Daoy (cell line): ENCODE results near the gene EXOC3. TPM values are rescaled to one million over a fixed set of nuclear protein-coding genes. Genes with fewer than 3 reads are reported as not detected.
"Not testable (repeated sequence)": the region's sequence is repeated elsewhere in the genome, so short reads cannot be mapped to it uniquely, and the experiment has no call there.

Experiments
- DNase-seq: peaks from one replicate; pipeline ENCODE4 v3.0.0-alpha.2; 2015; ENCODE audit warnings: low read depth
- total RNA-seq: library from RNA; depleted of rRNA; stranded (reverse); fragments of >200 nt; shearing (Covaris generic); gene quantifications from 2 replicates; pipeline ENCODE4 v1.2.3, GENCODE V29; 2014

EXOC3 gene
- total RNA-seq, 1 experiment from 2014 or later = 35.7 TPM

DNA sequence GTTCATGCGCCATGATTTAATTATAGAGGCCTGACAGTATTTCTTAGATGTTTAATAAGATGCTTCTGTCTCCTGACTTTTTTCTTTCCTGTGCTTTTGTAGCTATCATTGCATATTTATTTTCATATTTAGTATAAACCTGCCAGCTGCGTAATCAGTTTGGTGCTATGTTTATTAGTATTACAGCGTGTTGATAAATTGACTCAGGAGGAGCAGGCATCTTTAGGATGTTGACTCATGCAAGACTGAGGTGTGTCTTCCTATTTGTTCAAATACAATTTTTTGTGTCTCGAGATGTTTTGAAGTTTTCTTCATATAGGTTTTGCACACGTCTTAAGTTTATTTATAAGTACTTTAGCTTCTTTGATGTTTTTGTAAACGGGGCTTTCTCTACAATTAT, 35.9 kb upstream of the EXOC3 start:
- no peak for DNase-seq

DNA sequence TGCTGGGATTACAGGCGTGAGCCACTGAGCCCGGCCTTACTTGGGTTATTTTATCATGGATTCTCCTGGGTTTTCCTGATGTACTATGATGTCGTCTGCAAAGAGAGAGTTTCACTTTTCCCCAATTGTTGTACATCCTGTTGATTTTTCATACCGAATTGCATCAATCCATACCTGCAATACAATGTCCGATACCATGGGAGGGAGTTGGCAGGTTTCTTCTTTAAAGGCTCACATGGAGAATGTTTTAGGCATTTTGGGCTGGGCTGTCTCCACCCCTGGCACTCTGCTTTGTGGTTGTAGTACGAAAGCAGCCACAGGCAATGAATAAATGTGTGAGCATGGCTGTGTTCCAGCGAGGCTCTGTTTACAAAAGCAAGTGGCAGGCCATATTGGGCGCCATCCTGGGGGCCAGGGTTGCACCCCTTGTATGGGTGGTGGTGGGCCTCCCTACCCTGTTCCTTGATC, 35.1 kb upstream of the EXOC3 start:
- DNase-seq = no peak

DNA sequence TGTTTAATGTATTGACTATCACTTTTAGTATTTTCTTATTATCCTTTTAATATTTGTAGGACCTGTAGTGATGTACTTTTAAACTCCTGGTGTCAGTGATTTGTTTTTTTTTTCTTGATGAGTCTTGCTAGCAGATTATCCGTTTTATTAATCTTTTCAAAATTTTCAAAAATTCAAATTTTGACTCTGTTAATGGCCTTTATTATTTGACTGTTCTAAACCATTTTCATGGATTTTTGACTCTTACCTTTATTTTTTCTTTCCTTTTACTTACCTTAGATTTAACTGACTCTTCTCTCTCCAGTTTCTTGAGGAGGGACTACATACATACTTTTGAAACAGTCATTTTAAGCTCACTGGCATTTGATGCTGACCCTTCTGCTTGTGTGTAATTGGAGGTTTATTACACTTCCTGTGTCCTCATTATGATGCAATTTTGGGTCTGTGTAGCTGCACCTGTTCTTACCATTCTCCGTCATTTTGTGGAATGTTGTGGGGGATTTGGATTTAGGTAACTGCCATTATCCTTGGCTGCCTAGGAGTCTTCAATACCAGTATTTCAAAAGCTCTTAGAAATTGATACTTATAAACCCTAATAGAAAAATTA, 32.0 kb upstream of the EXOC3 start:
- DNase-seq = no peak

DNA sequence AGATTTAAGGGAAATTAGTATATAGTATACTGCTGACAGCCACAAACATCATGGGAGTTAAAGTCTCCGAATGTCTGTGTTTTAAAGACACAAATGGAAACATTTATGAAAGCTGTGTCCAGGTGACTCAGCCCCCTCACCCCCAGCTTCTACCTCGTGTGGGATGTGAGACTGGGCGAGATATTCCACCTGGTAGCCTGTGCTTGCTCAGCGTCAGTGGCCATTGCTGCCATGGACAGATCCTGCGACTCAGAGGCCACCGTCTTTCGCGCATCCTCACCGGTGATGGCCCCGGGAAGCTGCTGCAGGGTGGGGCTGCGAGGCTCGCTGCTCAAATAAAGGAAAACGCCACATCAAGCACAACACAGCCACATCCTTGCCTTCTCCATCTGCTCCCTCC, 31.2 kb upstream of the EXOC3 start:
- DNase-seq = no peak

DNA sequence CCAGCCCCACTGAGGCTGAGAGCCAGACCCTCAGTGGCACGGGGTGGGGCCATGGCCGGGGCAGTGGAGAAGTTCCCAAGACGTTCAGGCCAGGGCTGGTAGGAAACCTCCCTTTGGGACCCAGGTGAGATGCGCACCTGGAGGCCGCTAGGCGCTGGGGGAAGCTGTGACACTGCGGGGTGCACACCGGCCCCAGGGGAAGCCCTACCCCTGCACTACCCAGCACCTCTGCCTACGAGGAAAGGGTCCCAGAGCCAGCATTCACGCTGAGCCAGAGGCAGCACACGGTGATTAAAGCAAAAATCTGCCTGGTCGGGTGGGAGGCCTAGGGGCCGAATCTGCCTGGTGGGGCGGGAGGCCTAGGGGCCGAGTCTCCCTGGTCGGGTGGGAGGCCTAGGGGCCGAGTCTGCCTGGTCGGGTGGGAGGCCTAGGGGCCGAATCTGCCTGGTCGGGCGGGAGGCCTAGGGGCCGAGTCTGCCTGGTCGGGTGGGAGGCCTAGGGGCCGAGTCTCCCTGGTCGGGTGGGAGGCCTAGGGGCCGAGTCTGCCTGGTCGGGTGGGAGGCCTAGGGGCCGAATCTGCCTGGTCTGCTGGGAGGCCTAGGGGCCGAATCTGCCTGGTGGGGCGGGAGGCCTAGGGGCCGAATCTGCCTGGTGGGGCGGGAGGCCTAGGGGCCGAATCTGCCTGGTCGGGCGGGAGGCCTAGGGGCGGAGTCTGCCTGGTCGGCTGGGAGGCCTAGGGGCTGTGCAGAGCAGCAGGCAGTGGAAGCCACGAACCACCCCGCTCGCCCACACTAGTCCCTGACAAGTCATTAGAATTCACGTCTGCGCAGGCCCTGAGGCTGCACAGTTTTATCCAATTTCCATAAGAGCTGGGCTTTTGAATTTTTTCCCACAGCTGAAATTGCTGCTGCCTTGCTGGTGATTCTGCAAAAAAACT, 27.7 kb upstream of the EXOC3 start:
- DNase-seq = not testable (repeated sequence)

DNA sequence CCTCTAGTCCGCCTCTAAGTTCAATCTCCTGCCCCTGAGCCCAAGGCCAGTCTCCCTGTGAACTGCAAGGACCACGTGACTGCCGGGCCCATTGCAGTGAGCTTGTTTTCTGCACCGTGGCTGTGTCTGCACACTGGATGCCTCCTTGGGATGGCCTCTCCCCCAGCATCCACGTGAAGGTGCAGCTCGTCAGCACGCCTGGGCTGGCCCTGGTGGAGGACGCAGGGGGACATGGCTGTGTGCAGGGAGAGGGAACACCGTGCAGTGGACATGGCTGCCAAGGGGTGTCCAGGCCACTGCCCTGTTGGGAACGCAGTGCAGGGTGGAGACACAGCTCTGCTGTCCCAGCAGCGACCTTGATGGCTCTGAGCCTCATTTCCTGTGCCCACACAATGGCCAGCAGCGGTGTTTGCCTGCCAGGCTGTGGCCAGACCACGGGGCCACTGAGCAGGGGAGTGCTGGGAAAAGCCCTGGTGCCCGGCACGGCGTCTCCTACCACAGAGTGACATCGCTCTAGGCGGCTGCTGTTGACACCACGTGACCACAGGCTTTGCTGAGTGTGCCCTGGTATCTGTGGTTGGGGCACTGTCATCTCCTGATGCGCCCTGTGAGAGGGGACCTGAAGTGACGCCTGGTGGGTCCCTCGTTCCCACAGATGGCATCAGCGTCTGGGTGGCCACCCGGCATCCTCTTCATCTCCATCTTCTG, 26.9 kb upstream of the EXOC3 start:
- DNase-seq = no peak

DNA sequence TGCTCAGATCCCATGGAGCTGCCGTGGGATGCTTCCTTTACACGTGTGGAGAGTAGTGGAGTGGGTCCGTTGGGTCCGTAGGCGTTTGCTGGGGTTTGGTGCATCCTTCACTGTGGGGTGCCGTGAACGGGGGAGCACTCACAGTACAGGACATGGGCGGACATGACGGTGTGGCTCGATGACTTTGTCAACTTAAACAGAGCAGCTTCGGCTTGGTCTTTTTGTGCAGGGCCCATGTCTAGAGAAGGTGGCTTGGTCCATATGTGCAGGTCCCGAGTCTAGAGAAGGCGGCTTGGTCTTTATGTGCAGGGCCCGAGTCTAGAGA, 26.4 kb upstream of the EXOC3 start:
- no peak for DNase-seq

DNA sequence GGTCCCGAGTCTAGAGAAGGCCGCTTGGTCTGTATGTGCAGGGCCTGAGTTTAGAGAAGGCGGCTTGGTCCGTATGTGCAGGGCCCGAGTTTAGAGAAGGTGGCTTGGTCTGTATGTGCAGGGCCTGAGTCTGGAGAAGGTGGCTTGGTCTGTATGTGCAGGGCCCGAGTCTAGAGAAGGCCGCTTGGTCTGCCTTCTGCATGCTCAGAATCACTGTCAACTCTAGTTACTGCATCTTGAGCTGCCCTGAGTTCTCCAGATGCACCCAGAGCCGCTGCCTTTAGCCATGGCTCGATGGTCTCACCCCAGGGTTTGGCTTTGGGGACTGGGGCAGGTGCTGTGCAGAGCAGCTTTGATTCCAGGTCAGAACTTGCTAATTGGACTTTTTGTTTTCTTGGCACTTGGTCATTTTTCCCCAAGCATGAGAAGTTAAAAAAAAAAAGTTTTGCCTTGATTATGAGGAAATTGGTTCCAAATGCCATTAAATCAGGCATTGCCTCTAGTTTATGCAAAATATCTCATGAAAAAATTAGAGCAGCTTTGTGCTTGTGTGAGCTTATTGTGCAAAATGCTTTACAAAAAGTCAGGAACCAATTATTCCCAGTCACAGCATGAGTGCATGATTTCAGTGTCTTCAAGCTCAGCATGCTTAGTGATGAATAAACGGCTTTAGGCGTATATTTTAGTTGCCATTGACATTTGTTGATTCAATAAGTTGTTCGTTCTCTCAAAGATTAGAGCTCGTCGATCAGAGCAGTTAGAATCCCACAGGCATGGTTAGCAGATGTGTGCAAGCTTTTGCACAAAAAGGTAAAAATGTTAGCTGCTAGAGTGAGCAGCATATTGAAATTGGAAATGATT, 25.4 kb upstream of the EXOC3 start:
- no peak for DNase-seq

DNA sequence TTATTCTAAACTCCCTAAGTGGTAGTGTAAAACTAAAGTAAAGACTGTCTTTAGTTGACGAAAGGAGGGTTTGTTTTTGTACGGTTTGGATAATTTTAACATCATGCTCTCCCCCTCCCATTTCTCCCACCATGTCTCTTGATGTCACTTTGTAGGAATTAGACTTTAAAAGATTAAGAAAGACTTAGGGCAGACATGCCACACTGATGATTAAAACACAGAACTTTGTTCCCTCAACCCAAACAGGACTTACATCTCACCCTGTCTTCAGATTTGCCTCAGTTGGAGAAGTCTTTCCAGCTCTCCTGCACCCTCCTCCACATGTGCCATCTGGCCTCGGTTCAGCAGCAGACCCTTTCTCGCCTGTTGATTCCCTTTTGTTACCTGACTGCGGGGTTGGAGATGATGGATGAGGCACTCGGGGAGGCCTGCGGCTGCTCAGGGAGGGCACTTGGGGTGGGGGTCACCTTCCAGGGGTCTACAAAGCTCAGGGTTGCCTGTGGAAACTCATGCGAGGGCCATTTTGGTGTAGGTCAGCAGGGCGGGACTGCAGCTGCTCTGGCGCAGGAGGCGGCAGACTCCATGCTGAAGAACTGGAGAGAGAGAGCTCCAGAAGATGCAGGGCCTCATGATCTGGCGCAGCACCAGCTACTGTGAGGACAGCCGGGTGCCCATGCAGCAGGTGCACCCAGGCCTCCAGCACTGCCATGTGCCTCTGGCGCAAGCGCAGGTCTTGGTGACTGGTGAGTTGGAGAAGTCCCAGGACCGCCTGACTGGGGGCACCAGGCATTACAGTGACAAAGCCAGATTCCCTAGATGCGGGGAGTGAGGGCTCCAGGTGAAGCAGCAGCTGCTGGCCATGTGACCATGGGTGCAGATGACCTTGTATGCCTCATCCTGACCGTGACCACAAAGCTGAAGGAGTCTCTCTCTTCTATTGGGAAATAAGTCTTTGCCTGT, 24.5 kb upstream of the EXOC3 start:
- DNase-seq = no peak

DNA sequence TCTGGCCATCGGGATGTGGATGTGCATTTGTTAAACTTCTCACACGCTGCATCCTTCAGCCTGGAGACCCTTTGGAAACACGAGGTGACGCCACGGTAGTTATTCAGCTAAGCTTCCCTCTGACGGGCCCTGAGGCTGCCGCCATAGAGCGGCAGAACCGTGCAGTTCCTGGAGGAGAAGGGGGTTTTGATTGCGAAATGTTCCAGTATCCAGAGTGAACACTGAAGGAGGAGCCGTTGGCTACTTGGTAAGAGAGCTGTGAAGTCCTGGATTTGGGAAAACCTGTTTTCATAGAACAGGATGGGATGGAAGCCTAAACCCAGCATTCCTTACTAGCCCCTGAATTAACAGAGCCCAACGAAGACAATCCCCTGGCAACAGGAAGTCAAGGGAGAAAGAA, 23.0 kb upstream of the EXOC3 start:
- no peak for DNase-seq

DNA sequence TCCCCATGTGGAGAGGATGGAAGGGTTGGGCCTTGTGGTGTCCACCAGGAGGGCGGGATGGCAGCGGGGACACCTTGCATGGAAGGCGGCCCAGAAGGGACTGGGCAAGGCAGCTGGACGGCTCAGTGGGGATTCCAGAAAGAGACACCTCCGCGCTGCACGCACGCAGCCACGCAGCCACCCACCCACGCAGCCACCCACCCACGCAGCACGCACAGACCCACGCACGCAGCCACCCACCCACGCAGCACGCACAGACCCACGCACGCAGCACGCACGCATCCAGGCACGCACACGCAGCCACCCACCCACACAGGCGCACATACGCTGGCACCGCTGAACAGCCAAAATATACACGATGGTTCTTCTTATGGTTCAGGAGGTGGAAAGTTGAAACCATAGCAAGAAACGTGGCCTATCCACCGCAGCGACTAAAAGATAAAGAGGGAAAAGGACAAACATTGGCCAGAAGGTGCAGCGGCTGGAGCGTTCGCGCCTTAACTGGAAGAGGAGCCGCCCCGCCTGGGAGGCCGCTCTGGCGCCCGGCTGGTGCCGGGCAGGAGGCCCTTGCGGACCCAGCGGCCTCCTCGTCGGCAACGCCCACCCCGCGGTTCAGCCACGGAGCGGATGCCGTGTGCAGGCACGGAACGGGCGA, 22.2 kb upstream of the EXOC3 start:
- no peak for DNase-seq

DNA sequence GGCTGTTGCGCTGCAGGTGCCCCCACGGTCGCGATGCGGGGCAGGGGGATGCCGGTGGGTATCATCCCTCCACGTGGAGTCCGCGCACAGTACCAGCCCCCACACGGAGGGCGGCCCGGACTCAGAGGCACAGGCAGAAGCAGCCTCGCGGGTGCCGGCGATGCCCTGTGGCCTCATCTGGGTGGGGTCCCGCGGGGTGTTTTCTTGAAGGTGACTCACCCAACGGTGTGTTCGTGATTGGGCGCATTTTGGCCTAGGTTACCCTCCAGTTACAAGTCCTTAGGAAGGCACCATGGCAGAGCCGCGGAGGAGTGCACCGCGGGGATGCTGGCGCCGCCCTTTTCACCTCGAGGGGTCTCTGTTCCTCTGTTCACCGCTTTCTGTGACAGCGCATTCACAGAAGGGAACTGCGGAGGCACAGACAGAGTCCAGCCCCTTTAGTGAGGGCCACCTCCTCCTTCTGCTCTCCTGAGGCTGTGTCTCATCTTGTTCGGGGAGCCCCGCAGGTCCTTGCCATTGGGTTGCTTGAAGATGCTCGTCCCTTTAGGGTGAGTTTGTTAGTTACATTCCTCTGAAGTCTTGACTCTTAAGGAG, 21.6 kb upstream of the EXOC3 start:
- no peak for DNase-seq

DNA sequence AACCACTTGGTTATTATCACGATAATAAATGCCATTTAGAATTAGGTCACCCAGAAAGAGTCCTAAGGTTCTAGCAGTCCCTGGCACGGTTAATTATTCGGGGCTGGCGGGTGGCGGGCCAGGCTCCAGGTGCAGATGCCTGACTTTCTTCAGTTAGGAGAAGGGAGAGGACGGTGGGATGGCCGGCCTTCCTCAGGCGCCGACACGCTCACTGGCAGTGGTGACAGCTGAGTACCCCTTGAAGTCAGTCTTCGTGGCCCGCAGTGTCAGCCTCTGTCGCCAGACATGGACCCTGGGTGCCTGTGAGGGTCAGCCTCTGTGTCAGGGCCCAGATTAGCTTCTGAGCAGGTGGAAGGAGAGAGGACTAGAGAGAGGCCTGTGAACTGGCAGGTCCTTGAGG, 21.1 kb upstream of the EXOC3 start:
- DNase-seq = no peak

DNA sequence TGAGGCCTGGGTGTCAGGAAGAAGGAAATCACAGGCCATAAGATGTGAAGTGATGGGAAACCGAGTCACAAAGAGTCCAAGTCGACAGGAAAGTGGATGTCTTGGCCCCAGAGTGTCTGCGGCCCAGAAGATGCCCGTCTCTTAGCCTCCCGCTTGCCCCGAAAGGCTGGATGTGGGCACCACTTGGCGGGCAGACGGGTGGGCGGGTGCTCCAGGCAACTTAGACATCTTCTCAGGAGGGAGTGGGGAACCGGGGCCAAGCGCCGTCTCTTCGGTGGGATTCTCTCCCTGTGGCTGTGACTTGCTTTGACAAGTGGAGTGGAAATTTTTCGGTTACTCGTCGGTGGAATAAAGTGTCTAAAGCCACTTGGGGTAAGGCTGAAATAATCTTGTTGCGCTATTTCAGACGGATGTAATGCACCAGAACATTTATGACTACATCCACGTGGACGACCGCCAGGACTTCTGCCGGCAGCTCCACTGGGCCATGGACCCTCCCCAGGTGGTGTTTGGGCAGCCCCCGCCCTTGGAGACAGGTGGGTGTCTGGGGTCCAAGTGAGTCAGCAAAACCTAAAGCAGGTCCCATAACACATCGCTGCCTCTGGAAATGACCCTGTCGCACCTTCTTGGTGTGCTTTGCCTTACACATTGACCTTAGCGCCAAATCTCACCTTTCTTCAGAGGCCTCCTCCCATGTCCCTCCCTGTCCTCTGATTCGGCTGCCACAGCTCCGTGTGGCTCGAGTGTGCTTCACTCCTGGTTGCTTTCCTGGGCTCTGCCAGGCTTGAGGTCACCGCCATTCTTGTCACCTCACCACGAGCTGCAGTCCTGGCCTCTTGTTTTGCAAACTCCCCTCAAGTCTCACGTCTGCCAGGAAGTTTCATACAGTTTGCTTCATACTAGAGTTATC, 20.4 kb upstream of the EXOC3 start:
- DNase-seq = no peak

DNA sequence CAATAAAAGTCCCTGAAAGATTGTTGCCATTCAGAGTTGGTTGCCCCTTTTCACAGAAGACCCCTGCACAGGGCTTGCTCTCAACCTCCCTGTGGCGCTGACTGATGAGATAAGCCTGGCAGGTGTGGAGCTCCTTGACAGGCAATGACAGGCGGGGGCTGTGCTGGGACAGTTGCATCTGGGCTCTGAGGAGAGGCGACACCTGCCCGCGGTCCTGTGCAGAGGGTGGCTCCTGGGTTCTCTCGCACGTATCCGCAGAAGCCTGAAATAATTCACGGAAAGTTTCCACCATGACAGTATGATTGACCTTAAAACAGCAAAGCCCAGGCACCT, 19.8 kb upstream of the EXOC3 start:
- no peak for DNase-seq

DNA sequence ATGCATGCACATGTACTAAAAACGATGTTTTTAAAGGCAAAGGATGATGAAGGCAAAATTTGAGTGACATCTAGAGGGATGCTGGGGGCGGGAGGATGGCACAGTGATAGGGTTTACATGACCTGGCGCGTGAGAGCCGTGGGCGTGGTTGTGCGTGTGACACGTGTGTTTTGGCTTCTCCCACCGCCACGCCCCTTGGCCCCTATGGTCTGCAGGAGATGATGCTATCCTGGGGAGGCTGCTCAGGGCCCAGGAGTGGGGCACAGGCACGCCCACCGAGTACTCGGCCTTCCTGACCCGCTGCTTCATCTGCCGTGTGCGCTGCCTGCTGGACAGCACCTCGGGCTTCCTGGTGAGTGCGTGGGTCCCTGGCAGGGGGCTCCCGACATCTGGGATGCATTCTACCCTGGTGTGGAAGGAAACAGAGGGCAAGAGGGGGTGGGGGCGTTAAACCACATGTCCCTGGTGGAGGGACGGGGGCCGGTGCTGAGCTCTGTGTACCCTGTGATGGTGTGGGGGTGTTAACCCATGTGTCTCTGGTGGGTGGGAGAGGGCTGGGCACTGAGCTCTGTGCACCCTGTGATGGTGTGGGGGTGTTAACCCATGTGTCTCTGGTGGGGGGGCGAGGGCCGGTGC, 19.2 kb upstream of the EXOC3 start:
- DNase-seq = no peak

DNA sequence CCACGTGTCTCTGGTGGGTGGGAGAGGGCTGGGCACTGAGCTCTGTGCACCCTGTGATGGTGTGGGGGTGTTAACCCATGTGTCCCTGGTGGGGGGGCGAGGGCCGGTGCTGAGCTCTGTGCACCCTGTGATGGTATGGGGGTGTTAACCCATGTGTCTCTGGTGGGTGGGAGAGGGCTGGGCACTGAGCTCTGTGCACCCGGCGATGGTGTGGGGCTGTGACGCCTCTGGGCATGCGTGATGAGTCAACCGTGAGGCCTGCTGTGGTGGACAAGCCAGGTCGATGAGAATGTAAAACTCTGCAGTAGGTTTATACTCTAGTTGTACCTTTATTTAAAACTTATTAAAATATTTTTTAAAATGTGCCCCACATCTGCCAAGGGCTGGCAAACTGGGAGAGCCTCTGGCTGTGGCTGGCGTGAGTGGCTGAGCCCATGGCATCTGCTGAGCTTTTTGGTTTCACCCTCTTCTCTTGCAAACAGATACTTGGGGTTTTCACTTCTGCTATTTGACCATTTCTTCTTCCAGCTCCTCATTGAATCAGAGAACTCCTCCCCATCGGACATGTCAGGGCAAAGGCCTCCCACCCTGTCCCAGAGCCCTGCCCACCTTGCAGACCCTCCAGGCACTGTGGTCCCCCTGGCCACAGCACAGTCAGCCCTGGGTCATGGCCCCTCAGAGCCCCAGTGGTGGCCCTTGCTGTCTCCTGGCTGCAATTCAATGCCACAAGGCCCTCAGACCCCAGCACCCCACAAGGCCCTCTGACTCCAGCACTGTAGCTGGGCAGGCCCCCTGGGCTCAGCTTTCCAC, 18.5 kb upstream of the EXOC3 start:
- no peak for DNase-seq
